CD8-positive, alpha-beta memory T cell (primary cell): Measurements from ENCODE around the gene SOX18. TPM values are rescaled to one million over a fixed set of nuclear protein-coding genes. Genes with fewer than 3 reads are reported as not detected.
A peak's percentile ranks its signal among the peaks of the same experiment; 100 is the strongest.

ENCODE experiments used
- CTCF ChIA-PET: fragments of 350-600 bp; sonication (Branson Sonifier 250); formaldehyde crosslinking; loops from one replicate; lab custom pipeline; 2021; ENCODE audit warnings: antibody characterized with exemption; lab: Charles Lee
- POLR2A ChIA-PET: fragments of 350-600 bp; sonication (Branson Sonifier 250); formaldehyde crosslinking; loops from one replicate; lab custom pipeline; 2021; ENCODE audit warnings: antibody characterized with exemption; lab: Charles Lee
- DNase-seq, 5 donors: peaks; one replicate each; pipeline versions ENCODE4 v3.0.0 to v3.0.0-alpha.2; 2020 to 2022; ENCODE audit warnings: mixed read lengths in 1 of 5
- H3K27ac ChIP-seq: one replicate; pipeline ENCODE4 v1.7.0; 2013; ENCODE audit warnings: low read depth, mild to moderate bottlenecking, low read length, moderate library complexity
- H3K27me3 ChIP-seq: 2 replicates; pipeline ENCODE4 v1.7.0; 2013; ENCODE audit warnings: low read length, mild to moderate bottlenecking; ENCODE audit not compliant: insufficient read depth, poor library complexity, severe bottlenecking
- H3K36me3 ChIP-seq: 2 replicates; pipeline ENCODE4 v1.7.0; 2013; ENCODE audit warnings: mild to moderate bottlenecking, low read length, moderate library complexity; ENCODE audit not compliant: insufficient read depth
- H3K4me1 ChIP-seq: 2 replicates; pipeline ENCODE4 v1.7.0; 2013; ENCODE audit warnings: mild to moderate bottlenecking, low read length, moderate library complexity; ENCODE audit not compliant: insufficient read depth
- H3K4me3 ChIP-seq: 2 replicates; pipeline ENCODE4 v1.7.0; 2013; ENCODE audit warnings: mild to moderate bottlenecking, low read length
- H3K9me3 ChIP-seq: 2 replicates; pipeline ENCODE4 v1.7.0; 2013; ENCODE audit warnings: mild to moderate bottlenecking, low read length
- H3K27ac Mint-ChIP-seq, 8 donors: one replicate each; pipeline ENCODE4 v1.8.0; 2020 to 2021; ENCODE audit warnings: mixed read lengths in 8 of 8, mild to moderate bottlenecking in 6 of 8, inconsistent platforms in 3 of 8, moderate library complexity in 3 of 8
- H3K27me3 Mint-ChIP-seq, 2 donors: one replicate each; pipeline ENCODE4 v1.8.0; 2020 to 2021; ENCODE audit warnings: mixed read lengths in 2 of 2, mild to moderate bottlenecking in 1 of 2, moderate library complexity in 1 of 2
- H3K36me3 Mint-ChIP-seq, 3 donors: one replicate each; pipeline ENCODE4 v1.8.0; 2020 to 2021; ENCODE audit warnings: mixed read lengths in 3 of 3, inconsistent platforms in 1 of 3, mild to moderate bottlenecking in 1 of 3
- H3K4me1 Mint-ChIP-seq, 3 donors: one replicate each; pipeline ENCODE4 v1.8.0; 2020 to 2021; ENCODE audit warnings: mixed read lengths in 3 of 3, inconsistent platforms in 1 of 3, mild to moderate bottlenecking in 1 of 3
- H3K4me3 Mint-ChIP-seq, 7 donors: one replicate each; pipeline ENCODE4 v1.8.0; 2020 to 2021; ENCODE audit warnings: mixed read lengths in 7 of 7, mild to moderate bottlenecking in 6 of 7, moderate library complexity in 4 of 7, inconsistent platforms in 2 of 7
- H3K9me3 Mint-ChIP-seq, 5 donors: one replicate each; pipeline ENCODE4 v1.8.0; 2020 to 2022; ENCODE audit warnings: mixed read lengths in 5 of 5, mild to moderate bottlenecking in 3 of 5, moderate library complexity in 2 of 5, inconsistent platforms in 1 of 5
- polyA plus RNA-seq: library from polyadenylated mRNA; unstranded; fragments of 300-500 nt; fragmentation: Illumina TruSeq; gene quantifications from one replicate; pipeline ENCODE4 v1.2.3, GENCODE V29; 2021
- total RNA-seq, 2 experiments: library from RNA; stranded (reverse); gene quantifications; one replicate each; pipeline ENCODE4 v1.2.3, GENCODE V29; 2021

SOX18 gene
- total and polyA plus RNA-seq, 3 experiments from 2014 or later = not detected

- Histone ChIP-seq H3K27ac (no peak overlapping the region), H3K36me3 (no peaks in the 10 kb centered on the region), H3K27me3 (peaks cover 29% of the 10 kb centered on the region), H3K4me1 (peaks cover 6% of the 10 kb centered on the region), H3K9me3 (no peaks in the 10 kb centered on the region), H3K4me3 (no peak overlapping the region)
- Mint-ChIP-seq H3K9me3 (no peaks in the 10 kb centered on the region), H3K4me3 (no peak overlapping the region), H3K36me3 (no peaks in the 10 kb centered on the region), H3K4me1 (peaks cover 5 to 27% (median 9%) of the 10 kb centered on the region in 3 donors), H3K27ac (no peak overlapping the region), H3K27me3 (peaks cover 39 to 50% of the 10 kb centered on the region in 2 donors)
- DNase-seq = no peak
- CTCF ChIA-PET = interaction anchor here (1.2 kb wide), 1 partner anchor 12 kb away, joined by 3 read pairs; no protein-coding TSS in a partner anchor
- POLR2A ChIA-PET = no interaction called here
Observed at GRCh38 chr20:64048402-64049044, 916 bp downstream of the SOX18 start.

GRCh38 chr20:64047968-64048401 is 1.5 kb downstream of the SOX18 start:
- CTCF ChIA-PET = interaction anchor here (1.2 to 1.5 kb wide), 2 partner anchors 12 to 68 kb away, joined by 3 read pairs; no protein-coding TSS in a partner anchor

GRCh38 chr20:64047046-64047389 is 2.4 kb downstream of the SOX18 start:
- no peak overlapping the region for H3K27ac ChIP-seq
- no peak overlapping the region for H3K4me3 ChIP-seq
- H3K4me3 Mint-ChIP-seq = peak overlapping the region in 1 of 7 donors; percentile 68
- H3K9me3 ChIP-seq = no peaks in the 10 kb centered on the region
- H3K27me3 ChIP-seq = peaks cover 26% of the 10 kb centered on the region
- H3K4me1 Mint-ChIP-seq = peaks cover 7 to 33% (median 12%) of the 10 kb centered on the region in 3 donors
- ChIA-PET POLR2A (no interaction called here), CTCF (interaction anchor here (0.6 to 1.5 kb wide), 2 partner anchors 9 to 67 kb away, joined by 3 read pairs; no protein-coding TSS in a partner anchor)
- H3K36me3 Mint-ChIP-seq = no peaks in the 10 kb centered on the region
- peaks cover 6% of the 10 kb centered on the region for H3K4me1 ChIP-seq
- no peaks in the 10 kb centered on the region for H3K9me3 Mint-ChIP-seq
- no peaks in the 10 kb centered on the region for H3K36me3 ChIP-seq
- H3K27me3 Mint-ChIP-seq = peaks cover 34 to 38% of the 10 kb centered on the region in 2 donors
- no peak overlapping the region for H3K27ac Mint-ChIP-seq
- DNase-seq = no peak

More at GRCh38 chr20:64047968-64048401, 1.5 kb downstream of the SOX18 start:
- Mint-ChIP-seq H3K4me3 (peak overlapping the region in 1 of 7 donors; percentile 20), H3K27ac (no peak overlapping the region), H3K27me3 (peaks cover 38 to 44% of the 10 kb centered on the region in 2 donors), H3K36me3 (no peaks in the 10 kb centered on the region), H3K9me3 (no peaks in the 10 kb centered on the region), H3K4me1 (peaks cover 7 to 30% (median 11%) of the 10 kb centered on the region in 3 donors)
- POLR2A ChIA-PET = no interaction called here
- no peak overlapping the region for H3K4me3 ChIP-seq
- no peaks in the 10 kb centered on the region for H3K36me3 ChIP-seq
- no peaks in the 10 kb centered on the region for H3K9me3 ChIP-seq
- no peak for DNase-seq
- H3K27ac ChIP-seq = no peak overlapping the region
- peaks cover 29% of the 10 kb centered on the region for H3K27me3 ChIP-seq
- peaks cover 6% of the 10 kb centered on the region for H3K4me1 ChIP-seq

- Mint-ChIP-seq H3K36me3 (no peaks in the 10 kb centered on the region), H3K27ac (peak overlapping the region in 1 of 8 donors; percentile 3), H3K4me3 (no peak overlapping the region), H3K27me3 (peaks cover 26 to 27% of the 10 kb centered on the region in 2 donors), H3K9me3 (no peaks in the 10 kb centered on the region), H3K4me1 (peaks cover 11 to 48% (median 15%) of the 10 kb centered on the region in 3 donors)
- ChIA-PET POLR2A (no interaction called here), CTCF (interaction anchor here (1.1 to 1.5 kb wide), 2 partner anchors 9 to 12 kb away, joined by 3 to 4 read pairs; no protein-coding TSS in a partner anchor)
- no peaks in the 10 kb centered on the region for H3K9me3 ChIP-seq
- H3K27me3 ChIP-seq = peaks cover 13% of the 10 kb centered on the region
- no peak for DNase-seq
- H3K4me3 ChIP-seq = no peak overlapping the region
- H3K27ac ChIP-seq = no peak overlapping the region
- peaks cover 19% of the 10 kb centered on the region for H3K4me1 ChIP-seq
- H3K36me3 ChIP-seq = no peaks in the 10 kb centered on the region
Observed at GRCh38 chr20:64045346-64046011, 4.0 kb downstream of the SOX18 start.

GRCh38 chr20:64044484-64045247 is 4.8 kb downstream of the SOX18 start:
- H3K9me3 ChIP-seq = no peaks in the 10 kb centered on the region
- no peak for DNase-seq
- ChIA-PET CTCF (interaction anchor here (0.6 to 3.2 kb wide), 4 partner anchors 9 to 465 kb away, joined by 3 to 17 read pairs (median 4); no protein-coding TSS in a partner anchor), POLR2A (interaction anchor here (0.7 kb wide), 1 partner anchor 43 kb away, joined by 4 read pairs; no protein-coding TSS in a partner anchor)
- no peak overlapping the region for H3K27ac ChIP-seq
- peaks cover 17% of the 10 kb centered on the region for H3K4me1 ChIP-seq
- Mint-ChIP-seq H3K27ac (peak overlapping the region in 3 of 8 donors; percentile 52 to 95 (median 61)), H3K4me1 (peaks cover 11 to 56% (median 16%) of the 10 kb centered on the region in 3 donors), H3K36me3 (no peaks in the 10 kb centered on the region), H3K9me3 (no peaks in the 10 kb centered on the region), H3K4me3 (peak overlapping the region in 2 of 7 donors; percentile 46 to 68), H3K27me3 (peaks cover 25 to 29% of the 10 kb centered on the region in 2 donors)
- peaks cover 5% of the 10 kb centered on the region for H3K27me3 ChIP-seq
- no peaks in the 10 kb centered on the region for H3K36me3 ChIP-seq
- no peak overlapping the region for H3K4me3 ChIP-seq

- Histone ChIP-seq H3K4me1 (peaks cover 22% of the 10 kb centered on the region), H3K27ac (no peak overlapping the region), H3K27me3 (peaks cover 5% of the 10 kb centered on the region), H3K4me3 (no peak overlapping the region), H3K36me3 (no peaks in the 10 kb centered on the region), H3K9me3 (no peaks in the 10 kb centered on the region)
- Mint-ChIP-seq H3K9me3 (no peaks in the 10 kb centered on the region), H3K4me3 (peak overlapping the region in 5 of 7 donors; percentile 50 to 89 (median 74)), H3K27ac (peak overlapping the region in 5 of 8 donors; percentile 19 to 68 (median 50)), H3K4me1 (peaks cover 11 to 57% (median 18%) of the 10 kb centered on the region in 3 donors), H3K36me3 (no peaks in the 10 kb centered on the region), H3K27me3 (peaks cover 22 to 29% of the 10 kb centered on the region in 2 donors)
- no peak for DNase-seq
- ChIA-PET CTCF (interaction anchor here (0.6 to 3.2 kb wide), 3 partner anchors 14 to 464 kb away, joined by 3 to 17 read pairs (median 4); no protein-coding TSS in a partner anchor), POLR2A (interaction anchor here (0.7 kb wide), 1 partner anchor 42 kb away, joined by 4 read pairs; no protein-coding TSS in a partner anchor)
Observed at GRCh38 chr20:64043768-64044167, 5.7 kb downstream of the SOX18 start.

DNA sequence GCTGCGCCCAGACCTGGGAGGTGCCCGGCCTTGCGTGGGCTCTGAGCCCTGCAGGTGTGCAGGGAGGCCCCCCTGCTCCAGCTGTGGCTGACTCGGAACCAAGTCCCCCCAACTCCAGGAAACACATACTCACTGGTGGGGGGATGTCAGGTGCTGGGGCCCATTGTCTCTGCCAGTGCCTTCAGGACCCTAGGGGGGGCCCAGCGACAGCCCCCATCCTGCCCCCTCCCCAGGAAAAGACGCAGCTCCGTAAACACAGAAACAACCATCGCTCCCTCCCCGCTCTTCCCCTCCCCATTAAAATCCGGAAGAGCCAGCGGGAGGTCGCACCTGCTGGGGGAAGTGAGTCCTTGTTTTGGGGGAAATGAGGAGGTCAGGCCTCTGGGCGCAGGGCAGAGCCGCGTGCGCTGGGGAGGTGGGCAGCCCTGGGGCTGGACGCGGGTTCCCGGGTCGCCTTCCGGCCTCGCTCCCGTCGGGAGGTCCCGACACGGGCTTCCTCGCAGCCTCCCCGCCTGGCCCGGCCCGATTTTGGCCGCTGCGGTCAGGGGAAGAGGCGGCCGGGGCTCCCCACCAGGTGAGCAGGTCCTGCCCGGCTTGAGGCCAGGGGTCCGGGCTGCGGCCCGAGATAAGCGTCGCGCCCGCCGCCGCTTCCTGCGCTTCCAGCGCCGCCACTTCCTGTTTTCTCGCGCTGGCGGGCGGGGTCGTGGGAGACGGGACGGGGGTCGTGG is 7.2 kb downstream of the SOX18 start:
- ChIA-PET POLR2A (no interaction called here), CTCF (interaction anchor here (3.2 to 6.5 kb wide), 2 partner anchors 62 to 78 kb away, joined by 17 to 57 read pairs; partner anchors contain the start of genes PRPF6 and SAMD10)
- DNase-seq = no peak
- Mint-ChIP-seq H3K4me1 (peaks cover 16 to 60% (median 19%) of the 10 kb centered on the region in 3 donors), H3K27me3 (peaks cover 16 to 27% of the 10 kb centered on the region in 2 donors), H3K4me3 (peak overlapping the region in 6 of 7 donors; percentile 76 to 86 (median 80)), H3K27ac (peak overlapping the region in 4 of 8 donors; percentile 3 to 79 (median 55)), H3K36me3 (no peaks in the 10 kb centered on the region), H3K9me3 (no peaks in the 10 kb centered on the region)
- H3K4me3 ChIP-seq = peak overlapping the region; percentile 46
- H3K4me1 ChIP-seq = peaks cover 30% of the 10 kb centered on the region
- peaks cover 3% of the 10 kb centered on the region for H3K27me3 ChIP-seq
- no peaks in the 10 kb centered on the region for H3K36me3 ChIP-seq
- H3K9me3 ChIP-seq = no peaks in the 10 kb centered on the region
- H3K27ac ChIP-seq = peak overlapping the region; percentile 54
